A204.1 (cell line): ENCODE results near the gene PRKRA.
"Not testable (repeated sequence)": the region's sequence is repeated elsewhere in the genome, so short reads cannot be mapped to it uniquely, and the experiment has no call there.

Experiments used
- FAIRE-seq: peaks from 2 replicates; lab custom pipeline; 2012; peaks lifted over from hg19 to GRCh38; lab: Jason Lieb, UNC

Gene PRKRA

DNA sequence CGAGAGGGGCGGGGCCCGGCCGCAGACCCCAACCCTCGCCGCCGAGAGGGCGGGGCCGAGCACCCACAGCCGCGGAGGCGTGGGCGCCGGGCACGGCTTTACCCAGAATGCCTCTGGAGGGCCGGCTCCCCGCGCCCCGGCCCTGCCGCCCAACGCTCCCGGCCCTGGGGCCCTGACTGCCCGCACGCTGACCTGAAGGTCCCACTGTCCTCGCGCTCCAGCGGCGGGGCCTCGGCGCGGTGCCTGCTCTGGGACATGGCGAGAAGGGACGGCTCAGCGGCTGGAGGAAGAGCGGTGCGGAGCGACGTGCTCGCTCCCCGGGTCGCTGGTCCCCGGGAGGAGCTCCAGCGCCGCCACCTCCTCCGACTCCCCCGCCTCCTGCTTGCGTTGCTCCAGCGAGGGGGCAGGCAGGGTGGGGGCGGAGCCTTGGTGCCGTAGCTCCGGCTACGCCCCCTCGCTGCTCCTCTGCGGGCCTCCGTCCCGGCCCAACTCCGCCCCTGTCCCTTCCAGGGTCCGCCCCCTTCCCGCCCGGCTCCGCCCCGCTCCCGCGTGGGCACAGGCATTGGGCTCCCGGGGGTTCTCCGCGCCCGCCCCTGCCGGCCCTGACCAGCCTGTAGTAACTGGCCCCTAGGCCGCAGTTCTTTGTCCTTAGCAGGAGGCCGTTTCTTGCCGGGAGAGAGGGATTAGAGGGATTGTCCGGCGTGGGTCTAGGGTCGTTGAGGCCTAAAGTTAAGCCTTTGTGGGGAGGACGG lies at the start of gene PRKRA, which contains the start of gene PJVK:
Gene PRKRA, minus strand, starts transcription at position 402 of the 752 bp plus-strand sequence. Its CDS starts 145 bp downstream, at position 257.
Gene PJVK, plus strand, starts transcription at position 605 of the 752 bp plus-strand sequence. CDS start 2,032 bp downstream, outside the sequence.
- FAIRE-seq, result peak; percentile 77

DNA sequence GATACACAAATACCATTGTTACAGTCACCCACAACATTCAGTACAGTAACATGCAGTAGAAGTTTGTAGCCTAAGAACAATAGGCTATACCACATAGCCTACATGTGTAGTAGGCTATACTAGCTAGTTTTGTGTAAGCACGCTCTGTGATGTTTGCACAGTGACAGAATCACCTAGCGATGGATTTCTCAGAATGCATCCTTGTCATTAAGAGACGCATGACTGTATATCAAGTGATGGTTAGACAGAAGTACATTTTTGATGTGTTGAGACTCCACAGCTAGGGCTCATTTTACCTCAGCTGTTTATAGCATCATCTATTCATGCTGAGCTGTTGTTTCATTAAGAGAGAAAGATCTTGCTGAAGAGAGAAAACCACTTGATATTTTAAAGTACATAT lies 48.7 kb upstream of the PRKRA start:
- FAIRE-seq, result no peak

GRCh38 chr2:178498137-178498536 lies 47.2 kb upstream of the PRKRA start:
- no peak for FAIRE-seq

GRCh38 chr2:178496049-178496448 lies 45.1 kb upstream of the PRKRA start:
- no peak for FAIRE-seq

DNA sequence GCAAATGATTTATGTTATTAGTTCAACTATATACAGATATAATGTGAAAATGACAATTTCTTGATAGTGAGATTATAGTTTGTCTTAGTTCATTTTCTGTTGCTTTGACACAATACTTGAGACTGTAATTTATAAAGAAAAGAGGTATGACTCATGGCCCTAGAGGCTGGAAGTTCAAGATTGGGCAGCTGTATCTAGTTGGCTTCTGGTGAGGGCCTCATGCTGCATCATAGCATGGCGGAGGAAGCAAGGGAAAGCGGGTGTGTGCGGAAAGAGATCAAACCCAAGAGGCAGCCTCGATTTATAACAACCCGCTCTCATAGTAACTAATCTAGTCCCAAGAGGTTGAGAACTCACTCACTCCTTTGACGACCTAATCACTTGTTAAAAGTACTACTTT lies 40.6 kb upstream of the PRKRA start:
- no peak for FAIRE-seq

DNA sequence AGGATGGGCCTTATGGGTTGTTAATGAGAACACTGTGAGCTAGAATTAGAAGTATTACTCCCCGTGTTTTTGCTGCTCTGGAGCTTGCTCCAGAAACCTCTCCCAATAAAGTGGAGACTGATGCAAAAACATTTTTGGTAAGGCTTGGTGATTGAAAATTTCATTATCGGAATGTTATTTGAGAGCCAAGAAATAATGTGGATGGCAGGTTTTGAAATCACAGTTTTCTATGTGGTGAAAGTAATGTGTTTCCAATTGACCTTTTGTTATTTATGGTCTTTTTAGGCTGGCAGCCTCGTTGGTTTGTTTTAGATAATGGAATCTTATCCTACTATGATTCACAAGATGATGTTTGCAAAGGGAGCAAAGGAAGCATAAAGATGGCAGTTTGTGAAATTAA lies 34.4 kb upstream of the PRKRA start:
- no peak for FAIRE-seq

DNA sequence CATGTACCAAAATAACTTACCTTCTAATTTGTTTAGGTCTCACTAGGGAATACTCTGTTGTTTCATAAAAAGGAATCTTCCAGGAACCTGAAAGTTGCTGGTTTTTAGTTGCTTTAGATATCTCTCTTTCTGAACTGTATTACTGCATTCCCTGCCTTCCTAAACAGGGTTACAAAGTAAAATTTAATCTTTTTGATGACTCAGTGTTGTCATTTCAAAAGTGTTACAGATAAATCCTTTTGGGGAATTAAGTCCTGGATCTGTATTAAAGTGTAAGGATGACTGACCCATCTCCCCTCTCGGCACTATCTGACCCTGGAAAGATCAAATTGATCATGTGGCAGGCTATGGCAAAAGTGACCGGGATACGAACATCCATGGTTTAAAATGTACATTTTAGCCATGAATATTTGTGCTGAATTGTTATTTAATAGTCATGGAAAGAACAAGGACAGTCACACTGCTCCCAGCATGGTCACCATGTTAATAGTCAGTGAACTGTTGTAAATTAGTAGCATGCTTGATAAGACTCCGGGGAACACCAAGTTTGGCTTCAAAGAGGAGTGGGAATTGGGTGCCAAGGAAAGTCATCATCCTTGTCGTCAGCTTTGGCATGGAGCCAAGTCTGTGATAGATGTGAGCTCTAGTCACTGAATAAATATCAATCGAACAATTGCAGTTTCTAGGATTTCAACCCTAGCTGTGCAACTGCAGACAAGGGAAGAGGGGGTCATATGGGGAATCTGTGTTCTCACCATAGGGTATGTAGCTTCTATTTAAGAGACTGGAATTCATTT lies 33.5 kb upstream of the PRKRA start:
- FAIRE-seq, result no peak

- no peak for FAIRE-seq
Observed at GRCh38 chr2:178482437-178482836, 31.5 kb upstream of the PRKRA start.

DNA sequence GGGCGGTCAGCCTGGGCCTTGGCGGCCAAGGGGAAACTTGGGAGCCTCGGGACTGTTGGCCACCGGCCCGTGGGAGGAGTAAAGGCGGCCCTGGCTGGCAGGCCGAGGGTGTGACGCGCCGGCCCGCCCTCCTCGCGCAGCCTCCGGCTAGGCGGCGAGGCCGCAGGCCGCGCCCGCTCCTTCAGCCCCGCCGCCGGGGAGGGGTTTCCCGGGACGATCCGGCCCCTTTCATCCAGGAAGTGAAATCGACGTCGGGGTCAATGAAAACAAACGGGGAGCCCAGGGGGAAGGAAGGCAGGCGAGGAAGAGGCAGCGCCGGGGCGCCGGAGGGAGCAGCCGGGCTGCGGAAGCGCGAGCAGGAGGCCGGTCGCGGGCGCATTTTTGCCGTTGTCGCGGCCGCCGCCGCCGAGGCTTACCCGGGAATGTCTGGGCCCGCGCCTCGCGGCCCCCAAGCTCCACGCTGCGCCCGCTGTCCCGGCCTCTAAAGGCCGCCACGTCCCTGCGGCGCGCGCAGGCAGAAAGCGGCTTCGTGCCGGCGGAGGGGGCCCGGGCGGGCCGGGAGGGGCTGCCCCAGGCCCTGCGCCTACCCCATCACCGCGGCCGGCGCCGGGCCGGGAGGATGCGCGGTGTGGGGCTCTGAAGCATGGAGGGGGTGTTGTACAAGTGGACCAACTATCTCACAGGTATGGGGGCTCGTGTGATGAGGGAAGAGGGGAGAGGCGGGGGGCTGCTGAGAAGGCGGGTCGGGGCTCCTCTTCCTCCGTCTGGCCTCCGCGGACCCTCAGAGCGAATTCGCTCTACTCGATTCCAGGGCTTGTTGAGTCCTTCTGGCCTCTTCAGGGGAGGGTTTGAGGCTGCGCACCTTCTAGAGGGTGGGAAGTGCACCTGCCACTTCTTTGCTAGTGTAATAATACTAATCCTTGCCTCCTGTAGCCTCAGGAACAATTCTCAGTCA lies 29.5 kb upstream of the PRKRA start, which contains the start of gene PLEKHA3:
Gene PLEKHA3, plus strand, starts transcription at position 231 of the 955 bp plus-strand sequence. Its CDS starts 413 bp downstream, at position 644.
- no peak for FAIRE-seq

- no peak for FAIRE-seq
Observed at GRCh38 chr2:178479758-178480226, 28.8 kb upstream of the PRKRA start.

- FAIRE-seq, result no peak
Observed at GRCh38 chr2:178479275-178479616, 28.3 kb upstream of the PRKRA start.

DNA sequence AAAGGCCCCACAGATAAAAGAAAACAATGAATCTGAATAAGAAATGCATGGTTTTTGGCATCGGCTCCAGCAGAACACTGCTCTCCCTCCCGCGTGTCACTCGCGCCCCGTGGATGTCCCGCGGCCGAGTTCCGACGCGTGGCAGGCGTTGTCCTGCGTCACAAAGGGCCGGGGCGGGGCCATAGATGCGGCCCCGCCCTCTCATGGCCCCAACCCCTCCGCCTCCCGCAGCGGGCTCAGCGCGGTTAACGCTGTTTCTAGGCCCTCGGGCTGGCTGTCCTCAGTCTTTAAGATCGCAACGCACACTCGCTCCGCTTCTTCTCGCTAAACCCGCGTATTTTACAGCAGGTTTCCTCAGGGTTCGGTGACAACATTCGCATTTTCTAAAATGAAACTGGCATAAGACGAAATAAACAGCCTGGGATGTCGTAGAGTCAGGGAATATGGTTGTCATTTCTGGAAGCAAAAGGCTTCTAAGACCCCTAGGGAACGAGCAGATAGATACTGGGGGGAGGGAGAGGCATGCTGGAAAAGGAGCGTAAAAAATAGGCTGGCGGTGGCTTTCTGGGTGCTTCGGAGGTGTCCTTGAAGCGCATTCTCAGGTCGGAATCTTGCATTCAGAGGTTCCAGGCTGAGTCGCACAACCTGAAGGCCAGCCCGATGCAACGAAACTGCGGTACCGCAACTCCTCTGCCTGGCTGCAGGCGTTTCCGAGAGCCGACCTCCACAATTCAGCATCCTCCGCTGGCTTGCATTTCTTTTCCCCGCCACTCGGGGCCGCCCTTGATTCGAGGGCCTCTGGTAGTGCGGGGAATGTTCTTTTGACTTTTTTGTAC lies 27.7 kb upstream of the PRKRA start, which contains the start of gene FKBP7:
Gene FKBP7, minus strand, starts transcription at position 162 of the 836 bp plus-strand sequence. Its CDS starts 101 bp downstream, at position 61.
- peak; percentile 16 for FAIRE-seq

DNA sequence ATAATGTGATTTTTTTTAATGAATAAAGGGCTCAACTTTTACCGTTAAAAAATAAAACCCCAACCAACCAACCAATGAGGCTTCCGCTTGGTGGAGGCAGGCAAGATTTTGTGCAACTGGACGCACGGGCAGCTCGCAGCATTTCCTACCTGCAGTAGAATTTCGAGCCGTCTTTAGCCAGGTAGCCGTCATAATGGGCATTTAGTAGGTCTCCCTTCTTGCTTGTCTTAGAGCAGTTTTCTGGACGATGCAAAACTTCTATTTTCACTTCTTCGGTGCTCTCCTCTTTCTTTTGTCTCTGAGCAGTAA lies 27.1 kb upstream of the PRKRA start:
- FAIRE-seq, result no peak

- FAIRE-seq, result no peak
Observed at GRCh38 chr2:178477443-178478129, 26.6 kb upstream of the PRKRA start.

DNA sequence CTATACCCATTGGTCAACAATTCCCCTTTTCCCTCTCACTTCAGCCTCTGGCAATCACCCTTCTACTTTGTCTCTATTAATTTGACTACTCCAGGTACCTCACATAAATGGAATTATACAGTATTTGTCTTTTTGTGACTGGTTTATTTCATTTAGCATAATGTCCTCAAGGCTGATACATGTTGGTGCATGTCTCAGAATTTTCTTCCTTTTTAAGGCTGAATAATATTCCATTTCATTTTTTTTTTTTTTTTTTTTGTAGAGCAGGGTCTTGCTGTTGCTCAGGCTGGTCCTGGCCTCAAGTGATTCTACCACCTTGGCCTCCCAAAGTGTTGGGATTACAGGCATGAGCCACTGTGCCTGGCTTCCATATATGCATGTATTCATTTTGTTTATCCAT lies 25.5 kb upstream of the PRKRA start:
- FAIRE-seq, result no peak

DNA sequence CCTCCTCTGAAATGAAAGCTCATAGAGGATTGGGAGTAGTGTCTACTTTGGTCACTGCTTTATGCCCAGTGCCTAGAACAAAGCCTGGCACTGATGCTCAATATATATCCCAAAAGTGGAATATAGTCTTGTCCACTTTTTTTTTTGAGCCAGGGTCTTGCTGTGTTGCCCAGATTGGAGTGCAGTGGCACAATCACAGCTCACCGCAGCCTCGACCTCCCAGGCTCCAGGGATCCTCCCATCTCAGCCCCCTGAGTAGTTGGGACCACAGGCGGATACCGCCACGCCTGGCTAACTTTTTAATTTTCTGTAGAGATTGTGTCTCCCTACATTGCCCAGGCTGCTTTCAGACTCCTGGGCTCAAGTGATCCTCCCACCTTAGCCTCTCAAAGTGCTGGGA lies 23.6 kb upstream of the PRKRA start:
- FAIRE-seq, result no peak

DNA sequence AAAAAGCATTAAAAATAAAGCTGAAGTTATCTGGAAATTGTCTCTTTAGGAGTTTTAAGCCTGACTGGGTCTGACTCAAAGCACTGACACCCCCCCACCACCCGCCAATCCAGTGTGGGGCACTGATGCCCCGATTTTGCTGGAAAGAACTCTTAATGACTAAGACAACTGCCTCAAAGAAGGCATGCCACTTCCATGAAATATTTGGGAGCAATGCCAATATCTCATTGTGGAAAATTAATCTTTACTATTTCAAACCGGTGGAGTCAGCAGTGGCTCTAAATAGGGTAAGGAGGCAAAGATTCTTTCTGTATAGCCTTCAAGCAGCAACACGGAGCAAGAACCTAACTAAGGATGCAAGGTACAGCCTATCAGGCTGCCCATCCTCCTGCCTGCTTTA lies 23.0 kb upstream of the PRKRA start:
- no peak for FAIRE-seq

DNA sequence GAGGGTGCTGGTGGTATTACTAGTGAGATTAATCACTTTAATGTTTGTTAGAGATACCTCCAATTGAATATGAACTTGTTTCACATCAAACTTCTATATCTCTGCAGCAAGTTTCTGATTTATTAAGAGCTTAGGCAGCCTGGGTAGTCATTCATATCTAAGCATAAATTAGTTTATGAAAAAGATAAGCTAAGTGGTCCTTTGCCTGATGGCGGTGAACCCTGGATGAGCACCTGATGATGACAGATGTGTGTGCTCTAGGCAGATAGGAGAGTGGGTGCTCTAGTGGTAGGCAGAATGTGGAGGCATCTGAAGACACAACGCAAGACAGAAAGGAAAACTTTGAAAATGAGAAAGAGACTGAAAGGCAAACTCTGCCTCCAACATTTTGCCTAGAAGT lies 22.4 kb upstream of the PRKRA start:
- no peak for FAIRE-seq

DNA sequence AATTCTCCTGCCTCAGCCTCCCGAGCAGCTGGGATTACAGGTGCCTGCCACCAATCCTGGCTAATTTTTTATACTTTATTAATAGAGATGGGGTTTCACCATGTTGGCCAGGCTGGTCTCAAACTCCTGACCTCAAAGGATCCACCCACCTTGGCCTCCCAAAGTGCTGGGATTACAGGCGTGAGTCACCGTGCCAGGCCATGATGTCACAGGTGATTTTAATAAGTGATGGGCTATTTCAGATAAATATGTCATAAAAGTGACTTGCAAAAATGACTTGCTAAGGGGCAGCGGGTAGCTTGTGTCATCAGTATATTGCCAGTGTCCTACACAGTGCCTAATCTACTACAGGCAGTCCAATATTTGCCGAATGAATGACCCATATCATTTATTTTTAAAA lies 20.3 kb upstream of the PRKRA start:
- FAIRE-seq, result not testable (repeated sequence)

DNA sequence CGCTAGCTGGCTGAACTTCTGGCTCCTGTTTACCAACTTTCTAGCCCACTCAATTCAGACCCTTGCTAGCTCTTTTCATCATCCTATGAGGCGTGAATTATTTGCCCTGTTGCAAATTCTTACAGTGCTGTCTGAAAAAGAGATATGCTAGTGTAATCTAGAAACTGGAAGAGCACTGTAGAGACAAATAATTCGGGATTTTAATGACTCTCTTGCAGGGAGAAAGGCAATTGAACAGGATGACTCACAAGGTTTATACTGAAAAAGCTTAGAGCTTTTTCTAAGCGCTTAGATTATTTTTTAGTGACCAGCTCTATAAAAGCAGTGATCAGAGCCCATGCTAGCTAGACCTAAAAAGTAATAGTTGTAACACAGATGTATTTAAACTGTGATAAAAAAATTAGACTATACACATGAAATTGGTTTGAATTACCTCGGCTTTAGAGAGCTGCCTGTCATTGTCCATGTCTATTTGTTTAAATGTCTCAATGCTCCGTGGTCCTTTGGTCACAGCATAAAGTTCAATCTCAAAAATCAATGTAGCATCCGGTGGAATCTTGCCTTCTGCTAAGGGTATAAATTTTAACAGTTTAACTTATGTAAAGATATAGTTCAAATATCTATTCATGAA lies 18.4 kb upstream of the PRKRA start:
- no peak for FAIRE-seq
